Measurements from ENCODE around the gene ZRANB1.
A peak's percentile ranks its signal among the peaks of the same experiment; 100 is the strongest.

Gene ZRANB1

GRCh38 chr10:124917428-124918190 is 24.3 kb upstream of the ZRANB1 start:
- DNase-seq (ENCODE audit: low read depth), result peak; percentile 66
- peak overlapping the region; percentile 93 for H3K4me3 ChIP-seq (ENCODE audit: low read depth, low read length)
- no peak for TF ChIP-seq MYC (IDR thresholded peaks at IDR 0.05; ENCODE audit: low read depth, low read length)
- TF ChIP-seq CTCF (IDR thresholded peaks at IDR 0.05; ENCODE audit: low read depth, low read length), result no peak
- TF ChIP-seq MAX (IDR thresholded peaks at IDR 0.05; ENCODE audit: low read depth, low read length), result no peak
- no peak for TF ChIP-seq POLR2A (IDR thresholded peaks at IDR 0.05; ENCODE audit: extremely low read depth, insufficient read length)

GRCh38 chr10:124918191-124918830 is 23.6 kb upstream of the ZRANB1 start:
- no peak for DNase-seq (ENCODE audit: low read depth)
- TF ChIP-seq MYC (IDR thresholded peaks at IDR 0.05; ENCODE audit: low read depth, low read length), result no peak
- TF ChIP-seq CTCF (IDR thresholded peaks at IDR 0.05; ENCODE audit: low read depth, low read length), result no peak
- no peak for TF ChIP-seq POLR2A (IDR thresholded peaks at IDR 0.05; ENCODE audit: extremely low read depth, insufficient read length)
- no peak for TF ChIP-seq MAX (IDR thresholded peaks at IDR 0.05; ENCODE audit: low read depth, low read length)
- peak overlapping the region; percentile 93 for H3K4me3 ChIP-seq (ENCODE audit: low read depth, low read length)

- TF ChIP-seq CTCF (IDR thresholded peaks at IDR 0.05; ENCODE audit: low read depth, low read length) (no peak), MYC (IDR thresholded peaks at IDR 0.05; ENCODE audit: low read depth, low read length) (no peak), MAX (IDR thresholded peaks at IDR 0.05; ENCODE audit: low read depth, low read length) (no peak), POLR2A (IDR thresholded peaks at IDR 0.05; ENCODE audit: extremely low read depth, insufficient read length) (no peak)
- peak overlapping the region; percentile 93 for H3K4me3 ChIP-seq (ENCODE audit: low read depth, low read length)
- DNase-seq (ENCODE audit: low read depth), result no peak
Observed at GRCh38 chr10:124918906-124919305, 23.0 kb upstream of the ZRANB1 start.

GRCh38 chr10:124921261-124921660 is 20.7 kb upstream of the ZRANB1 start:
- DNase-seq (ENCODE audit: low read depth), result no peak
- no peak overlapping the region for H3K4me3 ChIP-seq (ENCODE audit: low read depth, low read length)

GRCh38 chr10:124923684-124924083 is 18.2 kb upstream of the ZRANB1 start:
- no peak for DNase-seq (ENCODE audit: low read depth)
- H3K4me3 ChIP-seq (ENCODE audit: low read depth, low read length), result no peak overlapping the region
- TF ChIP-seq MAX (IDR thresholded peaks at IDR 0.05; ENCODE audit: low read depth, low read length), result no peak
- no peak for TF ChIP-seq MYC (IDR thresholded peaks at IDR 0.05; ENCODE audit: low read depth, low read length)
- TF ChIP-seq CTCF (IDR thresholded peaks at IDR 0.05; ENCODE audit: low read depth, low read length), result no peak
- TF ChIP-seq POLR2A (IDR thresholded peaks at IDR 0.05; ENCODE audit: extremely low read depth, insufficient read length), result no peak

More at GRCh38 chr10:124921261-124921660, 20.7 kb upstream of the ZRANB1 start:
- TF ChIP-seq POLR2A (IDR thresholded peaks at IDR 0.05; ENCODE audit: extremely low read depth, insufficient read length) (no peak), MYC (IDR thresholded peaks at IDR 0.05; ENCODE audit: low read depth, low read length) (no peak), CTCF (IDR thresholded peaks at IDR 0.05; ENCODE audit: low read depth, low read length) (no peak), MAX (IDR thresholded peaks at IDR 0.05; ENCODE audit: low read depth, low read length) (no peak)

Data from NB4 (cell line).